Measurements from ENCODE around the gene TUBB1.
"Not testable (repeated sequence)": the region's sequence is repeated elsewhere in the genome, so short reads cannot be mapped to it uniquely, and the experiment has no call there.

Gene TUBB1

DNA sequence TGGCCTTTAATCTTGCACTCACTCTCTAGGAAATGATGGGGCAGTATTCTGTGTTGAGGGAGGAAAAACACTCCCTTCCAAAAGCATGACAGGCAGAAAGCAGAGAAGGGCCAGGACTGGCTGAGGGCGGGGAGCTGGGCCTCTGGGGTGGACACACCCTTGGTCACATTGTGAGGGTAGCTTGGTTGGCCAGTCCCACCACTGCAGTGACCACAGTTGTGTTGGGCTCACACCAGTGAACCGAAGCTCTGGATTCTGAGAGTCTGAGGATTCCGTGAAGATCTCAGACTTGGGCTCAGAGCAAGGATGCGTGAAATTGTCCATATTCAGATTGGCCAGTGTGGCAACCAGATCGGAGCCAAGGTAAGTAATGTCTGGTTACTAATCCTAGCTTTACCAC, at the start of gene TUBB1:
Gene TUBB1, plus strand, starts transcription at position 213 of the 400 bp plus-strand sequence. Its CDS starts 94 bp downstream, at position 307.
- DNase-seq (ENCODE audit: low read depth in 3 of 3), result no peak

DNA sequence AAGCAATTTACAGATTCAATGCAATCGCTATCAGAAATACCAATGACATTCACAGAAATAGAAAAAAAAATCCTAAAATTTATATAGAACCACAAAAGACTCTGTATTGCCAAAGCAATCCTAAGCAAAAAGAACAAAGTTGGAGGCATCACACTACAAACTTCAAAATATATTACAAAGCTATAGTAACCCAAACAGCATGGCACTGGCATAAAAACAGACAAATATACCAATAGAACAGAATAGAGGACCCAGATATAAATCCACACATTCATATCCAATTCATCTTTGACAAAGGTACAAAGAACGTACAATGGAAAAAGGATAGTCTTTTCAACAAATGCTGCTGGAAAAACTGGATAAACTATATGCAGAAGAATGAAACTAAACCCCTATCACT, 49.8 kb upstream of the TUBB1 start:
- DNase-seq (ENCODE audit: low read depth in 3 of 3), result no peak

DNA sequence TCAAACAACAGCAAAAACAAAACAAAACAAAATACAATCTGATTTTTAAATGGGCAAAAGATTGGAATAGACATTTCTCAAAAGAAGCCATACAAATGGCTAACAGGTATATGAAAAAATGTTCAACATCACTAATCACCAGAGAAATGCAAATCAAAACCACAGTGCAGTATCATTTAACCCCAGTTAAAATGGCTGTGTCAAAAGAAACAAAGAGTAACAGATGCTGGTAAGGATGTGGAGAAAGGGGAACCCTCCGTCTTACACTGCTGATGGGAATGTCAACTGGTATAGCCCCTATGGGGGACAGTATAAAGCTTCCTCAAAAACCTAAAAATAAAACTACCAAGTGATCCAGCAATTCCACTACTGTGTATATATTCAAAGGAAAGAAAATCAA, 49.1 kb upstream of the TUBB1 start:
- DNase-seq (ENCODE audit: low read depth in 3 of 3), result no peak

DNA sequence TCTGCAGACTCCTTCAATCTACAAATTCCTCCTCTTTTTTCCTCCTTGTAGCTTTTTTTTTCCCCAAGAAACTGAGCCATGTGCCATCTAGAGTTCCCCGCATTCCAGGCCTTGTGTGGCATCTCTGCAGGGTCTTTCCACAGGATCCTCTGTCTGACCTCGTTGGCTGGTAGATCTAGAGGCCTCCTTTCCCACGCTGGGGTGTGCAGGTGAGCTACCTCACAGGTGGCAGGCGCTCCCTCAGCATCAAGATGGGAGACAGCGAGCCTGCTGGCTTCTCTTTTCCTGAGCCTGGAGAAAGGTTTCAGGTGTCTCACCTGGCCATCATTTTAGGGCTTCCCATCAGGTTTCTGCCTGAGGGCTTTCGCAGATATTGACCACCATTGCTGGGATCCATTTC, 47.8 kb upstream of the TUBB1 start:
- DNase-seq (ENCODE audit: low read depth in 3 of 3), result no peak

DNA sequence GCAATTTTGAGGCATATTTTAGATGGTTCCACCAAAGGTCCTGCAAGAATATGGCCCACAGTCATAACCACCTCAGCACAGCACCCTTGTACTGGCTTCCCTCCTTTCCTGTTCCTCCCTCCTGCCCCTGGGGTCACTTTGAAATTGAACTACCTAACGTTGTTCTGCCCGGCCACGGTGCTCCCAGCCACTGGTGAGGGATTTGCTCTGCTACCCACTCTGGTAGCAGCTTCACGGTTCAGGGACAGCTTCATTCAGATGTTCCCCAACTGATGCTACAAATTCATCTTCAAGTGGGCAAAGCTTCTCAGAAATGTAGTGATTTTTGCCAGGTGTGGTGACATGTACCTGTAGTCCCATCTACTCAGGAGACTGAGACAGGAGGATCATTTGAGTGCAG, 46.0 kb upstream of the TUBB1 start:
- no peak for DNase-seq (ENCODE audit: low read depth in 3 of 3)

DNA sequence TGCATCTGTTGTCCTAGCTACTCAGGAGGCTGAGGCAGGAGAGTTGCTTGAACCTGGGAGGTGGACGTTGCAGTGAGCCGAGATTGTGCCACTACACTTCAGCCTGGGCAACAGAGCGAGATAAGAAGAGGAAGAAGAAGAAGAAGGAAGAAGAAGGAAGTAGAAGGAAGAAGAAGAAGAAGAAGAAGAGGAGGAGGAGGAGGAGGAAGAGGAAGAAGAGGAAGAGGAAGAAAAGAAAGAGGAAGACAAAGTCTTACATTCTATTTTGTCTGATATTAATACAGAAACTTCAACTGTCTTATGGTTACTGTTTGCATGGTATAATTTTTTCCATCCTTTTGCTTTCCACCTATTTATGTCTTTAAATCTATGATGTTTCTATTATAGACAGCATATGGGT, 45.4 kb upstream of the TUBB1 start:
- DNase-seq (ENCODE audit: low read depth in 3 of 3), result no peak

DNA sequence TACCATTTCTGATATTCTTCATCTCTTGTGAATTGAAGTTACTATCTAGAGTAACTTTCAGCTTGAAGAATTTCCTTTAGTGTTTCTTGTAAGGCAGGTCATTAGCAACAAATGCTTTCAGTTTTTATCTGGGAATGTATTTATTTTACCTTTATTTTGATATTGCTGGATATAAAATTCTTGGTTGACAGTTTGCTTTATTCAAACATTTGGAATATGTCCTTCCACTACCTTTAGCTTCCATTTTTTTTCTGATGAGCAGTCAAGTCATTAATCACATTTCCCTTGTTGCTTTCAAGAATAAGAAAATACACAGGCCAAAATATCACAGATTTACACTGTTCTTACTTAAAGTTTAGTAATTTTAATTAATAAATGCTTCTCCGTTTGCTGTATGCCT, 43.9 kb upstream of the TUBB1 start:
- no peak for DNase-seq (ENCODE audit: low read depth in 3 of 3)

DNA sequence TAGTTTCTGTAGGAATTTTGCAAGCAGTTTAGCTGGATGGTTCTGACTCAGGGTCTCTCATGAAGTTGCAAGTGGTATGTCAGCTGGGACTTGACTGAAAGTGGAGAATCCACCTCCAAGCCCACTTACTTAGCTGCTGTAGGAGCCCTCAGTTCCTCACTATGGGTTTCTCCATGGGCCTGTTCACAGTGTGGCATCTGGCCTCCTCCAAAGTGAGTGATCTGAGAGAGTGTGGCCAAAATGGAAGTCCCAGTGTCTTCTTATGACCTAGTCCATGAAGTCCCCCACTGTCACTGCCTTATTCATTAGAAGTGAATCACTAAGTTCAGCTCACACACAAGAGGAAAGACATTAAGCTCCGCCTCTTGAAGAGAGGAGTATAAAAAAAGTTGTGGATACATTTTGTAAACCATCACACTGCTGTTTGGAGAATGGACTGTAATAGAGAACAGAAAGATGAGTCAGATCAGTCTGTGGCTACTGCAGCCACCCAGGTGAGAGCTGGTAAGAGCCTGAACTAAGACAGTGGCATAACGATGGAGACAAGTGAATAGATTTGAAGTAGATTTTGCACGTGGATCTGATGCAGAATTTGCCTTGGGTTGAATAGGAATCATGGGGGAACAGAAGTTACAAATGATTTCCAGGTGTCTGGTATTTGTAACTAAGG, 43.0 kb upstream of the TUBB1 start:
- no peak for DNase-seq (ENCODE audit: low read depth in 3 of 3)

DNA sequence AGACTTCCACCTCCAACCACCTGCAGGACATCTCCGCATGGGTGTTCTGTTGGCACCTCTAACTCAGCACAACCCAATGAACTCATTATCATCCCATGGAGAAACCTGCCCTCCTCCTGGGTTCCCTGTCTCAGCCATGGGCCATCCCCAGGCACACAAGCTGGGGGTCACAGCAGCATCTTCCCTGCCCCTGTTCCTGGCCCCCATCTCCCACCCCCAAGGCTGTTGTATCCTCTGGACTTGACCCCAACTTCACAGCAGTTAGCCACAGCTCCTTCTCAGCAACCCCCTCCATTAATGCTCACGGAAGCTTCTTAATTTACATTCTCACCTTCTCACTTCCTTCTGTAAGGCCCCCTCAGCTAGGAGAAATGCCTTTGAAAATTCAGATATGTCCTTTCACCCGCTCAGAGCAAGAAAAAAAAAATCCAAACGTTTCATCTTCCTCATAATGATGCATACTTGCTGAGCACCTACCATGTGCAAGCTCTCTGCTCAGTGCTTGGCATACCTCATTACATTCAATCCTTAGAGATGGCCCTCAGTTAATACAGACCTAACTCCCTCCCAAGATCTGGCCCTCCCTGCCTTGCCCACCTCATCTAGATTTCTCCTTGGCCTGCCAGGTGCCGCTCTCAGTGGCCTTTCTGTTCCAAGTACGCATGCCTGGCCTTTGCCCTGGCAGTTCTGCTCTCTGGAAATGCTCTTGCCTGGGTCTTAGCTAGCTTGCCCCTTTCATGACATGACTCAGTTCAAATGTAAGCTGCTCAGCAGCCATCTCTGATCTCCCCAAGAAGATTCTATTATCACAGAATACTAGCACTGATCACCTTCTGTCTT, 40.7 kb upstream of the TUBB1 start:
- DNase-seq (ENCODE audit: low read depth in 3 of 3), result no peak

DNA sequence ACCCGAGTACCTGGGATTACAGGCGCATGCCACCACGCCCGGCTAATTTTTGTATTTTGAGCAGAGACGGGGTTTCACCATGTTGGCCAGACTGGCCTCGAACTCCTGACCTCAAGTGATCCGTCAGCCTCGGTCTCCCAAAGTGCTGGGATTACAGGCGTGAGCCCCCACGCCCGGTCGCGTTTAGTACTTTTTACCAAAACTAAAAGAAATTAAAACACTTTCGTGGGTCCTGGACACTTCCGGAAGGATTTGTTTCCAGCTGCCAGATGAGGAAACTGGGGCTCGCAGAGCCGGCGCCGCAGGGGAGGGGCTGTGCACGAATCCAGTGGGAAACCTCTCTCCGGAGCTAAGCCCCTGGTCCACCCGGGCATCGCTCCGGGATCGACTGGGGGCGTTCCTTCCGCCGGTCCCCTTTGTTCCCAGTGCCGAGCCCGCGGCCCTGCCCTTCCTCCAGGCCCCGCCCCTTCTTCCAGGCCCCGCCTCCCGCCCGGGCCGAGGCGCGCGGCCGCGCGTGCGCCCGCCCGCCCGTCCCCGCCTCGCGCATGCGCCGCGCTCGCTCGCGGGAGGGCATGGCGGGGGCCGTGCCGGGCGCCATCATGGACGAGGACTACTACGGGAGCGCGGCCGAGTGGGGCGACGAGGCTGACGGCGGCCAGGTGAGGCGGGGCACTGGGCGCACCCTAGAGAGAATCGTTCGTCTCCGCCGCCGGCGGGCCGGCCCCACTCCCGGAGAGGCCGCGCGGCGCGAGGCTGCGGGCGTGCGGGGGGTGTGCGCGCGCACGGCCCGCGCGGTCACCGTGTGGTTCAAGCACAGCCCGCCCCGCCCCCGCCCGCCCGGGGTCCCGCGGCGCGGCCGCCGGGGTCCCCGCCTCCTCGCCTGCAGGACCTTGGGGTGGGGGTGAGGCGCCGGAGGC, 38.3 kb upstream of the TUBB1 start, which contains the start of gene NELFCD:
Gene NELFCD, plus strand, starts transcription at position 546 of the 917 bp plus-strand sequence. Its CDS starts 54 bp downstream, at position 600.
- DNase-seq (ENCODE audit: low read depth in 3 of 3), result peak; percentile 80 to 93 (median 83)

DNA sequence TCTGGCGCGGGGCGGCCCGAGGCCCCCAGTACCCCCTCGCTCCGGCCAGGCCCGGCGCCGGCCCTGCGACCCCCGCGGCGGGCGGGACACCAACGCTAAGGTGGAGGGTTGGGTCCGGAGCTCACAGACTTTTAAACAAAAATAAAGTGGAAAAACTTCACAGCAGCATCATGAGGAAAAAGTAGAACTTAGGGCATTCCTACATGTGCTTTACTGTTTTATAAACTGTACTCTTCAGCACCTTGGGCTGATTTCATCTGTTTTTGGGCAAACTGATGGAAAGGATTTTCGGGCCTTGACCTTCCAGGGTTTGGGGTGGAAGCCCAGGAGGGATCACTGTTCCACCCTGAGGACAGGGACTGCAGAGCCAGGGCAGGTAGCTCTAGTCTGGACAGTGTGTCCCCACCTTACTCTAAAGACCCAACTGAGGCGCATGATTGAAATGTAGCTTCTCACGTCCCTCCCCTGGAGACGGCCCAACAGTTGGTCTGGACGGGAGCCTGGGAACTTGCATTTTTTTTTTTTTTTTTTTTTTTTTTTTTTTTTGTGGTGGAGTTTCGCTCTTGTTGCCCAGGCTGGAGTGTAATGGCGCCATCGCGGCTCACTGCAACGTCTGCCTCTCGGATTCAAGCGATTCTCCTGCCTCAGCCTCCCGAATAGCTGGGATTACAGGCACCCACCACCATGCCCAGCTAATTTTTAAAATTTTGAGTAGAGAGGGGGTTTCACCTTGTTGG, 37.4 kb upstream of the TUBB1 start:
- no peak for DNase-seq (ENCODE audit: low read depth in 3 of 3)

DNA sequence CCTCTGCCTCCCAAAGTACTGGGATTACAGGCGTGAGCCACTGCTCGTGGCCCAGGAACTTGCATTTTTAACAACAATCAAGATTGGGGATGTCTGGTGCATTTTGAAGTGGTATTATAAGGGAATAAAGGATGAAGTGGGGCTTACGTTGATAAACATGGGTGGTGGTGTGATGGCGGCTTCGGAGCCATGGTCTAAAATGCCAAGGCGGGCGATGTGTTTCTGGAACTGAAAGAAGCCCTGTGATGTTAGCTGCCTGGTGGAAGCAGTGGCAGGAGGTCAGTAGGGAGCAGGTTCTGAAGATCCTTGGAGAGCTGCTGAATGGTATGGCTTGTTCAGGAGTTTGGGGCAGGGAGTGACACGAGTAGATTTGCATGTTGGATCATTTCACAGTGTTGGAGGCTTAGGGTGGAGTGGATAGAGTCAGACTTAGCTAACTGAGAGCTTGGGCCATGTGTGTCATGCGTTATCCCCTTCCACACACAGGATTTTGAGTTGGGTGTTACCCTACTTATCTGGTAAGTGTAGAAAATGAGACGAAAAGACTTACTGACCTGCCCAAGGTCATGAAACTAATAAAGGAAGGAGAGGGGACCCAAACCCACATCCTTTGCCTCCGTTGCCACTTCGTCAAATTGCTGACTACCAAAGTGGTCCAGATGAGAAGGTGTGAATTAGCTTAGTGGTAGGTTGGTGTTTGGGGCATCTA, 36.7 kb upstream of the TUBB1 start:
- no peak for DNase-seq (ENCODE audit: low read depth in 3 of 3)

DNA sequence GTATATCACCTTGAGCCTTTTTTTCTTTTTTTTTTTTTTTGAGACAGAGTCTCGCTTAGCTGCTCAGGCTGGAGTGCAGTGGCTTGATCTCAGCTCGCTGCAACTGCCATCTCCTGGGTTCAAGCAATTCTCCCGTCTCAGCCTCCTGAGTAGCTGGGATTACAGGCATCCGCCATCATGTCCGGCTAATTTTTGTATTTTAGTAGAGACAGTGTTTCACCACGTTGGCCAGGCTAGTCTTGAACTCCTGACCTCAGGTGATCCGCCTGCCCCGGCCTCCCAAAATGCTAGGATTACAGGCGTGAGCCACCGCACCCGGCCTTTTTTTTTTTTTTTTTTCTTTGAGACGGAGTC, 36.1 kb upstream of the TUBB1 start:
- DNase-seq (ENCODE audit: low read depth in 3 of 3), result not testable (repeated sequence)

DNA sequence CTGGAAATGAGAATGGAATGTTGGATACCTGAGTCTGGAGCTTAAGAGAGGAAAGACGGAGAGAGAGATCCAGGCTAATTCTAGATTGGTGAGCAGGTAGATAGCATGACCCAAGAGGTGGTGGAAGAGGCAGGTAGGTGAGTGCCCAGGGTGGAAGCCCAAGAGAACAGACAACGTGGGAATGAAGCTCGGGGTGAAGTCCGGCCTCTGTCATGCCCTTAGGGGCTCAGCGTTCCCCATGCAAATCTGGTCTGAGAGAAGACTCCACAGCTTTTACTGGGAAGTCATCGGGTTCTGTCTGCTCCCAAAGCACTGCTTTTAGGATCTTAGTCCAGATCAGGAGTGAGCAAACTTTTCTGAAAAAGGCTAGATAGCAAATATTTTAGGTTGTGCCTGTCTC, 34.5 kb upstream of the TUBB1 start:
- DNase-seq (ENCODE audit: low read depth in 3 of 3), result no peak

DNA sequence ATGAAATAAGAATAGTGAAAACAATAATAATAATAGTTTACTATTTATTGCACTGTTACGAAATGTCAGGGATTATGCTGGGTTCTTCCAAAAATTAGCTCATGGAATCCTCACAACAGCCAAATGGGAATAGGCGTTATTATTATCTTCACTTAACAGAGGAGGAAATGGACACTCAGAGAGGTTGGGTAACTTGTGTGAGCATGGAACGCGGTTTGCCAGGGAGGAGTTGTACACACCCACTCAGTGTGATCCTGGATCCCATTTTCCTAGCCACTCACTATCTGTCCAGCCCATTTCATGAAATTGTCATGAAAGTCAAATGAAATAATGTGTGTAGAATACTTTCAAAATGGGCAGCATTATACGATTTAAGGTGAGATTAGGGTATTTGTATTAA, 33.6 kb upstream of the TUBB1 start:
- no peak for DNase-seq (ENCODE audit: low read depth in 3 of 3)

DNA sequence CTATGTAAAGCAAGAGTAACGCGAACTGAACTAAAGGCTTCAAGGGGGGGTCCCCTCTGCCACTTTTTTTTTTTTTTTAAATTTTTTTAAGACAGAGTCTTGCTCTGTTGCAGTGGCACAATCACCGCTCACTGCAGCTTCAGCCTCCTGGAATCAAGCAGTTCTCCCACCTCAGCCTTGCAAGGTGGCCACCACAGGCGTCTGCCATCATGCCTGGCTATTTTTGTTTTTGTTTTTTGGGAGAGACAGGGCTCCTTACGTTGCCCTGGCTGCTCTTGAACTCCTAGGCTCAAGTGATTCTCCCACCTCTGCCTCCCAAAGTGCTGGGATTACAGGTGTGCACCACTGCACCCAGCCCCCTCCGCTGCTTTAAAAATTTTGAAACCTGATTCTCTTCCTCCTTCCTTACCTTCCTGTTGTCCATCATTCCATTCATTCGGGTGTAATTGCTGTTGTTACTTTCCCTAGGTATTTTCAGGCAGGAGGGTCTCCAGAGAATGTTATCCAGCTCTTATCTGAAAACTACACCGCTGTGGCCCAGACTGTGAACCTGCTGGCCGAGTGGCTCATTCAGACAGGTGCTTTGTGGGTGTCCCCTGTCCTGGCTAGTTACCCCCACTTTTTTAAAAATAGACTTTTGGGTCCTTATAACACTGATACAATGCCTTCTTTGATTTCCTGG, 32.8 kb upstream of the TUBB1 start:
- DNase-seq (ENCODE audit: low read depth in 3 of 3), result no peak

DNA sequence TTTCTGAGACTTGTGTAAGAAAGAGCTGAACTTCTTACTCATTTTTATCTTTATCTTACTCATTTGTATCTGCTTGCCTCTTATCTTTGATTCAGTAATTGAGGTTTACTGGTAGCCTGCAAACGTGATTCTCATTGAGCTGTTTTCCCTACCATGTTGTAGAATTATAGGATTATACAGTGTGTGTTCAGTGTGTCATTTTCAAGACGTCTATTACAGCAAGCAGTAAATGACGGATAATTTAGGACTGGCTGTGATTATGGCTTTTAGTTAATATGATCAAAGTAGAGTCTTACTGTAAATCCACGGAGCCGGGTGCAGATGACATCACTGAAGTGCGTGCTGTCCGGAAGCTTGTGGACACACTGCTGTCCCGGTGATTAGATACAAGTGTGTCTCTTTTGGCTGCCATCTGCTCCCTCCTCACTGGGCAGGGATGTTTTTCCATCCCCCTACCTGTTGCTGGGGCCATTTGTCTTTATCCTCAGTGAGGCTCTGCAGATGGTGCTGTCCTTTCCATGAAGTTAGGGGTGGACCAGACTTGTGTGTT, 32.2 kb upstream of the TUBB1 start:
- no peak for DNase-seq (ENCODE audit: low read depth in 3 of 3)

DNA sequence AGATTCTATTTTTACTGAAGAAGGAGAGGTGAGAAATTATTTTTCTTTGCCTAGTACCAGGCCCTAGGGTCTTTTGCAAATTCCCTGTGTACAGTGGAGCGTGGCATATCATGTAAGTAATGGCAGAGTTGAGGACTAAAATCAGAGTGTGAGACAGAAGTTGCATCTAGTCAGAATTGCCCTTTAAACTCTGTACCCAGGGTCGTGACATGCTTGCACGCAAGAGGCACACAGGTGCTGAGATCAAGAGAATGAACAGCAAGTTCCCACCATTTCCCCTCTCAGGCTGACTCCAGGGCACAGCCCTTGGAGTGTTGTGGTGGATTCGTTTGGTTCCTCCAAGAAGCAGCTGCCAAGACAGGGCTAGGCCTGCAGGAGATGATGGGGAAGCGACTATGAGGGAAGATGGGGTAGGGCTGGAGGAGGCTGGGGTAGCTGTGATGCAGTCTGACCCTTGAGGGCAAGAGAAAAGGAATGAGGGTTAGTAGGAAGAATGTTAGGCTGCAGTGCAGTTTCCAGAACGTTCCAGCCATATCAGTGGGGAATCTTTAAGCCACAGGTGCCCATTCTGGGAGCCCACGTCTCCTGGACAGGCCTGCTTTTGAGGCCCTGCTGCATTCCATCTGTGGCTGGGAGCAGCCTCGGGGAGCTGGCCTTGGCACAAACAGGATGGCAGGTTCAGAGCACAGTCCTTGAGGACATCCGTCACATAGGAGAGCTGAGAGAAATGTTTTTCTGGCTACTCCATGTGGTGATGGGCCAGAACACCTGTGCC, 31.3 kb upstream of the TUBB1 start:
- DNase-seq (ENCODE audit: low read depth in 3 of 3), result no peak

DNA sequence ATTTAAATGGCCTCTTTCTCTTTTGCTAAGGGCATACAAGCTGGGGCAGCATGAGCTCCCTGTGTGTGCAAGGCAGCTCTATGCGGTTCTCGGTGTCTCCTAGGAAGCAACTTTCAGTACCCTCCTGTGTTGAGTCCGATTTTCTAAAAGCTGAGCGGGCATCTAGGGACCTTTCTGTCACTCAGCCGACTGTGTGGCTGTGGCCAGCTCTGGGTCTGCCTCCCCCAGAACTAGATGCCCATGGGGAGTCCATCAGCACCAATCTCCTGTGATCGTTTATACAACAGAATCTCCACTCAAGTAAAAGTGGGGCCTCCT, 30.7 kb upstream of the TUBB1 start:
- DNase-seq (ENCODE audit: low read depth in 3 of 3), result no peak
